Aorta (tissue), 5 donors: ENCODE data around the gene ZNF71. TPM values are rescaled to one million over a fixed set of nuclear protein-coding genes. Genes with fewer than 3 reads are reported as not detected.

Source experiments
- ATAC-seq: fragments of 200-7000 bp; cut with Tn5 transposase; one replicate; pipeline ENCODE4 v1.9.1; 2022; ENCODE audit warnings: moderate library complexity; ENCODE audit not compliant: low FRiP score
- DNase-seq, 2 donors: peaks; one replicate each; pipeline ENCODE4 v3.0.0-alpha.2; 2020
- H3K27ac ChIP-seq, 2 donors: one replicate each; pipeline ENCODE4 v1.5.1; 2013; ENCODE audit warnings: low read length in 2 of 2, mild to moderate bottlenecking in 2 of 2, moderate library complexity in 2 of 2, control low read depth in 1 of 2, inconsistent platforms in 1 of 2, low read depth in 1 of 2
- H3K27me3 ChIP-seq, 2 donors: one replicate each; pipeline ENCODE4 v1.6.1; 2013; ENCODE audit warnings: control low read depth in 1 of 2, low read length in 1 of 2, mild to moderate bottlenecking in 1 of 2, moderate library complexity in 1 of 2; ENCODE audit not compliant: insufficient read depth in 2 of 2, control insufficient read depth in 1 of 2
- H3K36me3 ChIP-seq, 2 donors: one replicate each; pipeline ENCODE4 v1.6.1; 2013; ENCODE audit warnings: control low read depth in 1 of 2, low read length in 1 of 2, mild to moderate bottlenecking in 1 of 2; ENCODE audit not compliant: insufficient read depth in 2 of 2, control insufficient read depth in 1 of 2
- H3K4me1 ChIP-seq, 2 donors: one replicate each; pipeline ENCODE4 v1.6.1; 2013; ENCODE audit warnings: low read length in 2 of 2, control low read depth in 1 of 2, mild to moderate bottlenecking in 1 of 2, moderate library complexity in 1 of 2; ENCODE audit not compliant: insufficient read depth in 2 of 2, control insufficient read depth in 1 of 2
- H3K4me3 ChIP-seq, 2 donors: one replicate each; pipeline ENCODE4 v1.5.1; 2013; ENCODE audit warnings: low read length in 2 of 2, control low read depth in 1 of 2, mild to moderate bottlenecking in 1 of 2
- H3K9me3 ChIP-seq: one replicate; pipeline ENCODE4 v1.6.1; 2013; ENCODE audit warnings: mild to moderate bottlenecking, low read length; ENCODE audit not compliant: control insufficient read depth
- WGBS, 2 donors: extraction: QIAGEN DNeasy Blood & Tissue Kit; methylation state at CpG; one replicate each; pipeline ENCODE4 v1.1.7; 2013; 5-methylcytosine and 5-hydroxymethylcytosine counted together
- intact Hi-C, 2 donors: fragments of 100-400 bp; cut with DNase I; formaldehyde crosslinking; loops; one replicate each; pipeline versions ENCODE4 v1.14.2 to v1.15.0; 2022
- polyA plus RNA-seq, 2 donors: library from polyadenylated mRNA; stranded (reverse); fragments of 200-250 nt; gene quantifications; one replicate each; pipeline ENCODE4 v1.2.3, GENCODE V29; 2013
- total RNA-seq, 2 donors: library from RNA; stranded (reverse); fragmentation: NEBNext Ultra II Directional; extraction: Animal tissue kit (Norgen Biotek cat#: 25700); gene quantifications; one replicate each; pipeline ENCODE4 v1.2.1, GENCODE V29; 2021
- donor health status: healthy with polysubstance abuse.
- donor health status: Bipolar disorder and iron deficiency.
- donor health status: DM: no; HTN: no; CAD: no.
- donor health status: DM: no; HTN: no; CAD: no.
- donor health status: DM: yes; HTN: yes; CAD: no.

Gene ZNF71
- total and polyA plus RNA-seq, 4 donors, result 2.6 to 10.5 (median 7.3) TPM

GRCh38 chr19:56633021-56633420, 37.9 kb downstream of the ZNF71 start:
- H3K36me3 ChIP-seq, result peaks cover 0 to 2% of the 10 kb centered on the region in 2 donors
- no peak for DNase-seq
- whole genome bisulfite sequencing, 2 donors, result 17 to 25% methylated on average over 1 of the region's 1 CpG
- no peak overlapping the region for H3K4me3 ChIP-seq
- no peaks in the 10 kb centered on the region for H3K4me1 ChIP-seq
- peaks cover 19% of the 10 kb centered on the region for H3K9me3 ChIP-seq
- no peak for ATAC-seq
- H3K27ac ChIP-seq, result no peak overlapping the region
- H3K27me3 ChIP-seq, result no peaks in the 10 kb centered on the region
- intact Hi-C loops, result no loop called here

GRCh38 chr19:56637976-56638555, 43.0 kb downstream of the ZNF71 start:
- peak; percentile 66 for ATAC-seq
- WGBS, 2 donors, result 9% methylated on average over 21 of the region's 21 CpGs

GRCh38 chr19:56639217-56639616, 44.1 kb downstream of the ZNF71 start:
- Histone ChIP-seq H3K27ac (no peak overlapping the region), H3K9me3 (peaks cover 8% of the 10 kb centered on the region), H3K4me1 (no peaks in the 10 kb centered on the region), H3K4me3 (no peak overlapping the region), H3K27me3 (no peaks in the 10 kb centered on the region), H3K36me3 (no peaks in the 10 kb centered on the region)
- peak in 1 of 2 donors; percentile 28 for DNase-seq
- intact Hi-C loops, result no loop called here
- 29 to 33% methylated on average over 7 of the region's 7 CpGs for WGBS, 2 donors
- no peak for ATAC-seq

More at GRCh38 chr19:56637976-56638555, 43.0 kb downstream of the ZNF71 start:
- Histone ChIP-seq H3K27me3 (no peaks in the 10 kb centered on the region), H3K4me3 (no peak overlapping the region), H3K4me1 (no peaks in the 10 kb centered on the region), H3K9me3 (peaks cover 10% of the 10 kb centered on the region), H3K27ac (no peak overlapping the region), H3K36me3 (peaks cover 0 to 2% of the 10 kb centered on the region in 2 donors)
- intact Hi-C loops, result no loop called here
- peak; percentile 73 to 84 for DNase-seq

GRCh38 chr19:56642711-56643459, 47.8 kb downstream of the ZNF71 start, which contains the start of gene SMIM17:
TSS of gene SMIM17 (plus strand) at chr19:56643159. CDS start at chr19:56645668, 2,509 bp downstream.
- whole genome bisulfite sequencing, 2 donors, result 7 to 9% methylated on average over 56 to 60 of the region's 60 CpGs
- DNase-seq (no peak), ATAC-seq (peak; percentile 15)
- Histone ChIP-seq H3K4me3 (no peak within 1 kb of the TSS), H3K4me1 (no peaks in the 10 kb centered on the region), H3K27ac (no peak within 1 kb of the TSS), H3K27me3 (no peaks in the 10 kb centered on the region), H3K9me3 (peaks cover 10% of the 10 kb centered on the region), H3K36me3 (no peaks in the 10 kb centered on the region)
- intact Hi-C loops, result no loop called here

- H3K27me3 ChIP-seq, result no peaks in the 10 kb centered on the region
- H3K36me3 ChIP-seq, result no peaks in the 10 kb centered on the region
- intact Hi-C loops, result no loop called here
- 9 to 12% methylated on average over 25 of the region's 25 CpGs for WGBS, 2 donors
- ATAC-seq, result no peak
- H3K4me3 ChIP-seq, result no peak overlapping the region
- no peaks in the 10 kb centered on the region for H3K4me1 ChIP-seq
- peaks cover 7% of the 10 kb centered on the region for H3K9me3 ChIP-seq
- H3K27ac ChIP-seq, result no peak overlapping the region
- no peak for DNase-seq
Measured at GRCh38 chr19:56643460-56643955, 48.4 kb downstream of the ZNF71 start.

GRCh38 chr19:56654151-56654550, 59.0 kb downstream of the ZNF71 start:
- H3K4me3 ChIP-seq, result no peak overlapping the region
- no peaks in the 10 kb centered on the region for H3K36me3 ChIP-seq
- no peak for DNase-seq
- intact Hi-C loops, result no loop called here
- peaks cover 2% of the 10 kb centered on the region for H3K9me3 ChIP-seq
- 67 to 72% methylated on average over 3 of the region's 3 CpGs for WGBS, 2 donors
- no peaks in the 10 kb centered on the region for H3K4me1 ChIP-seq
- H3K27me3 ChIP-seq, result no peaks in the 10 kb centered on the region
- no peak overlapping the region for H3K27ac ChIP-seq
- no peak for ATAC-seq

- Histone ChIP-seq H3K36me3 (no peaks in the 10 kb centered on the region), H3K27me3 (no peaks in the 10 kb centered on the region), H3K4me3 (no peak overlapping the region), H3K27ac (no peak overlapping the region), H3K9me3 (peaks cover 2% of the 10 kb centered on the region), H3K4me1 (no peaks in the 10 kb centered on the region)
- DNase-seq, result no peak
- ATAC-seq, result peak; percentile 20
- 14 to 16% methylated on average over 32 of the region's 32 CpGs for WGBS, 2 donors
- intact Hi-C loops, result no loop called here
Measured at GRCh38 chr19:56660381-56661107, 65.4 kb downstream of the ZNF71 start.

- no peaks in the 10 kb centered on the region for H3K36me3 ChIP-seq
- WGBS, 2 donors, result 85 to 94% methylated on average over 3 of the region's 3 CpGs
- H3K27me3 ChIP-seq, result no peaks in the 10 kb centered on the region
- H3K4me3 ChIP-seq, result no peak overlapping the region
- no peaks in the 10 kb centered on the region for H3K4me1 ChIP-seq
- intact Hi-C loops, result no loop called here
- no peak overlapping the region for H3K27ac ChIP-seq
- no peak for ATAC-seq
- peaks cover 2% of the 10 kb centered on the region for H3K9me3 ChIP-seq
- no peak for DNase-seq
Measured at GRCh38 chr19:56661248-56661647, 66.1 kb downstream of the ZNF71 start.
